ENCODE data around the gene GCHFR.

- no peak for TF ChIP-seq EZH2phosphoT487 (IDR thresholded peaks at IDR 0.05)
- TF ChIP-seq CTCF (IDR thresholded peaks at IDR 0.05) = peak; percentile 18
Measured at GRCh38 chr15:40807028-40807887, 43.4 kb downstream of the GCHFR start, which contains the start of the genes DNAJC17 and ZFYVE19.
